GM12891 (cell line): ENCODE measurements around the gene SLC4A4.

ENCODE experiments used
- PAX5 ChIP-seq: IDR thresholded peaks from 2 replicates; pipeline ENCODE4 v1.6.1; 2011; ENCODE audit warnings: low read length, moderate library complexity, mild to moderate bottlenecking; ENCODE audit not compliant: insufficient read depth, severe bottlenecking
- POLR2A ChIP-seq: IDR thresholded peaks from 2 replicates; pipeline ENCODE4 v1.6.1; 2011; ENCODE audit warnings: low read depth, low read length, control low read depth
- POLR2AphosphoS5 ChIP-seq: IDR thresholded peaks from 2 replicates; pipeline ENCODE4 v1.6.1; 2011; ENCODE audit warnings: low read depth, low read length, control low read depth
- POU2F2 ChIP-seq: IDR thresholded peaks from 2 replicates; pipeline ENCODE4 v1.6.1; 2011; ENCODE audit warnings: low read depth, mild to moderate bottlenecking, control low read depth, low read length, moderate library complexity
- SPI1 ChIP-seq: IDR thresholded peaks from 2 replicates; pipeline ENCODE4 v1.6.1; 2011; ENCODE audit warnings: low read depth, low read length, control low read depth
- TAF1 ChIP-seq: IDR thresholded peaks from 2 replicates; pipeline ENCODE4 v1.6.1; 2011; ENCODE audit warnings: low read depth, low read length, control low read depth

DNA sequence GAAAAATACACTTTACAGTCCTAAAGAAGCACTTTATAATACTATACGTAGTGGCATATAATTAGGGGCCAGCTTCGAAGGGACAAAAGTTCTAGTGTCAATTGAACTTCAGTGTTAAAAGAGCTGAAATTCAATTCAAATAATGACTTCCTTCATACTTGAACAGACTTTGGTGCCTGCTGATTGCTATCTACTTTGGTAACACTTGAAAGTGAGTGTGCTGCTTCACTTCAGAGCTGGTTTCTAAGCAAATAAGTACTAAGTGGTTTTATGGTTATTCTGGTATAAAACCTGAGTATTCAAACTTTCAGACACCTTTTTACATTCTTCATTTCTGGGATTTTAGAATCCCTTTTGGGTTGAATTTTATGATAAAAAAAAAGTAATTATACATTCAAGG is 107.0 kb downstream of the SLC4A4 start:
- TF ChIP-seq POLR2A (no peak), TAF1 (no peak), SPI1 (no peak), POLR2AphosphoS5 (no peak), PAX5 (no peak), POU2F2 (no peak)
